NCI-H1092 (cell line): ENCODE measurements around the gene PTPRD.

Experiments used
- DNase-seq: peaks from one replicate; lab custom pipeline; 2025; lab: John Stamatoyannopoulos, UW

Gene PTPRD

DNA sequence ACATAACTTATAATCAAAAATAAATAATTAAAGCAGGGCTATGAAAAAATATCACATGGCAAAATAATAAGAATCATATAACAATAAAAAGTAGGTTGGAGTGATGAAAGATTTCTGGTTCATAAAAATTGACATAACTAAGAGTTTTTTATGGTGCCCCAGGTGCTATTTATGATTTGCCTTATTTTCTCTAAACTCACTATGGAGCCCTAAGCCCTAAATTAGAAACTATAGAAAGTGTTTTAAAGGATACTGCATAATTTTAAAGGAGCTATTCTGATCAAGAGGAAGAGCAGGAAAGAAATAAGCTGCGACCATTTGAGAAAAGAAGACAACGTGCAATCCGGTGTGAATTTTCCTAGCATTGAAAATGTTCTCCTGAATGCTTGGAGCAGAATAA is 2178.2 kb downstream of the PTPRD start:
- DNase-seq = no peak

DNA sequence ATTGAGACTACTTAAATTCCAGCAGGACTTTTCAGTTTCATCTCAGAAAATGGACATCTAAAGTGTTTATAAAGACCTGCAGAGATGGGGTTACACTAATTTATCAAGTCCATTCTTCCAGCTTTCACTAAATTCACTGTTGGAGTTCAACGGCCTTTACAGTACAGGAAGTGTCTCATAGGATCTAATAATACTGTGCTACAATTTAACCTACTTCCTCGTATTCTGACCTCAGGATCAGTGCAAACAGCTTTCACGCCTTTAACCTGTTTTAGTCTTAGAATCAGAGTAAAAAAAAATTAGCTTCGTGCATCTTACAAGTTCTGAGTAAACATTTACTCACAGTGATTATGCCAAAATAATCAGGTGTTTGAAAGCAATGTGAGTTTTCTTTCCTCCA is 2180.6 kb downstream of the PTPRD start:
- no peak for DNase-seq

DNA sequence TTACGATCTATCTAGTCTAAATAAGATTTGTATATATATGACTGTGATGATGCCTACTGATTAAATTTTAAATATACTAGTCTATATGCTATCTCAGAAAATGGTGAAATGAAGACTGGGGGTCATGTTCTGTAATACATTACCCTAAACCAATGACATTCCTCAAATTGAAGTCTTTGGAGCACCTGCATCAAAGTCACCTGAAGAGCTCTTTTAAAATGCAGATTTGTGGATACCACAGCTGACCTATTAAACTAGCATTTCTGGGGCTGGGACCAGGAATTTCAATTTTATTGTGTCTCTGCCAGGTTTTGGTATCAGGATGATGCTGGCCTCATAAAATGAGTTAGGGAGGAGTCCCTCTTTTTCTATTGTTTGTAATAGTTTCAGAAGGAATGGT is 2181.3 kb downstream of the PTPRD start:
- no peak for DNase-seq

DNA sequence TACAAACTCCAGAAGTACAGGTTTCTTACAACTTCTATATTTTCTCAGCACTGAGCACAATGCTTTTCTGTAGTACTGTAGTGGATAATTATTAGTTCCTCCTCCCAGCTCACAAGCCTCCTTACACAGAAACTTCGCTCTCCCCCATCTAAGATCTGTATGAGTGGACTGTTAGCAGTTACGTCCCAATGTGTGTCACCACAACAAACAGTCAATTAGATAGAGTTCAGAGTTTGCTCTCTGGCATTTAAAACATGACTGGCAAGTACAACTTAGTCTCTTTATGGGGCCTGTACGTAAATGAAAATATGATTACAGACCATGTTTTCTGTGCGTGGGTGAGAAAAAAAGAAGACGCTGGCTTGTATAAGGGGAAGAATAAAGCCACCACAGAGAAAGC is 2181.9 kb downstream of the PTPRD start:
- DNase-seq = no peak

DNA sequence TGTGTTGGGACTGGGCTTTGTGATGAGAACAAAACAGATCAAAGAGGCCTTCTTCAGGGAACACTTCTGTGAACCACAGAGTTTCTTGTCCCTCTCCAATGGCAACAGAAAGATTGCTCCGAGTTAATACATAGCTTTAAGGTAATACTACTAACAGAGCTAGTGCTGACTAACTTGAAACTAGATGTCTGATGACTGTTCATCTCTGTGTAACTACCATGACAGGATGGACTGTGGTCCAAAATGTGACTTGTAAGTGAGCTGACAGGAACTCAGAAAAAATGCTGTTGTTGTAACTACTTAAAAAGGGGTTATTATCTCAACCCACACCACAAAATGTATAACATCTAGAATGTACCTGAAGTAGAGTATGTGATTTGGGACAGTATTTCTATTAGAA is 2183.0 kb downstream of the PTPRD start:
- DNase-seq = no peak

DNA sequence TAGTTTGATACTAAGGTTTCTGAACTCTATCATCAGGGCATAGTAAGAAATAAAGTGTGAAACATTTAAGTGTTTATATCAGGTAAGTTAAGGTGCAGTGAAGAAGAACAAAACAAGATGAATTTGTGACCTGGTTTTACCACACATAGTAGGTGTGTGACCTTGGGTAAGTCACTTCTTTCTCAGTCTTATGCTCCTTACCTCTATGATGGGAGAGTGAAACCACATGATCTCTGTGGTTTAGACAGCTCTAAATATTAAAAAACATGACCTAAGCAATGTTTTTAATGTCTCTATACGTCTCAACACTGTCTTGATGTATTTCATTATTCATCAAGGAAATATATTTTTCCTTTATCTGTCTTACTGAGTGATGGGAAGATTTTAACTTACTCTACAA is 2183.6 kb downstream of the PTPRD start:
- no peak for DNase-seq

DNA sequence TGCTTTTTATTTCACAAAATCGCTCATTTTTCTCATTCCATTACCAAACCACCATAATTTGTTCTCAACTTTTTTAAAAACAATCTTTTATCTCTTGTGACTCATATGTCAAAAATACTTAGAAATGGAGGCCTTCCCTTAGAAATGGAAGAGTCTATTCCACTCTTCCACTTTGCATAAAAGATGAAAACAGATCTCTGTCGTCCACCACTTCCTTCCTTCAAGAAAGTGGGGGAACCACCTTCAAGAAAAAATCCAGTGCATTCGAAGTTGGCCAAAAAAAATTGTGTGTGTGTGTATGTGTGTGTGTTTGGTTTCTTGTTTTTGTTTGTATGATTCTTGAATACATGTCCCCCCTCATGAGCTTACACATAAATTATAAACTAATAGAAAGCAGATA is 2184.4 kb downstream of the PTPRD start:
- no peak for DNase-seq

DNA sequence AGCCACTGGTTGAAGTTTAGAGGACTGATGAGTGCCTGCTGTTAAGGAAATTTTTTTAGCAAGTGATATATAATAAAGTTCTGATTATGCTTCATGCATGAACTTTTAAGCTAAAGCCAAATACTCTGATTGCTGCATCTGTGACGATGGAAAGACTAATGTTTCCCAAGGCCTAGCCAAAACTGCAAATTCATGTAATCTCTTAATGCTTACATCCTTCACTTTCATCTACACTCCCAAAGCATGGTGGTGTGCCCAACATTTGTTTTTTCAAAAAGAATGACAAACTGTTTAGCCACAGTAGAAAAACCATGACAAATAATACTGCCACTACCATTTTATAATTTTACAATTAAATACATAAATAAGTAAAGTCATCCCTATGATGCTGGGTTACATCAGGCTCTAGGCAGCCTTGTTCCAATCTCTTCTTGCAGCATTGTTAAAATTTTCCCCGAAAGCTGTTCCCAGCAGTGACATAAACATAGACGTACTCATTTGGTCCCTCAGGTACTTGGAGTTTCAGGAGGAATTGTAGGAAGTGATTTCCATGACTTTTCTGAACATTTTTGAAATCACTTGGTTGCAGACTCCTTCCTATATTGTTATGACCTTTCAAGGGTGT is 2187.9 kb downstream of the PTPRD start:
- no peak for DNase-seq

DNA sequence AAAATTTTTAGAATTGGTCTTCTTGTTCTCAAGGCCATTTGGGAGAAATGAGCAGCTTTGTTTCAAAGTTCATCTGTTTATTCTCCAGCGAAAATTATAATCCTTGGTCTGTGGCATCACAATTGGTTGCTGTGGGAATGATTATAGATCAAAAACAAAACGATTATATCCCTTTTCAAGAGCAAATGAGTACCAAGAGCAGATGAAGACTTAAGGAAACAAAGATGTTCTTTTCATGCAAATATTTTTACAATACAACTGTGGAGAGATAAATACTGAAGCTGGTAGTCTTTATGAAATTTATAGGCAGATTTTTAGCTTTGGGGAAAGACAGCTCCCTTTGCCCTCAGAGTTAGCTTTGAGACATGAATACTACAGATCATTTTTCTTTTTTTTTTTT is 2192.4 kb downstream of the PTPRD start:
- DNase-seq = no peak

DNA sequence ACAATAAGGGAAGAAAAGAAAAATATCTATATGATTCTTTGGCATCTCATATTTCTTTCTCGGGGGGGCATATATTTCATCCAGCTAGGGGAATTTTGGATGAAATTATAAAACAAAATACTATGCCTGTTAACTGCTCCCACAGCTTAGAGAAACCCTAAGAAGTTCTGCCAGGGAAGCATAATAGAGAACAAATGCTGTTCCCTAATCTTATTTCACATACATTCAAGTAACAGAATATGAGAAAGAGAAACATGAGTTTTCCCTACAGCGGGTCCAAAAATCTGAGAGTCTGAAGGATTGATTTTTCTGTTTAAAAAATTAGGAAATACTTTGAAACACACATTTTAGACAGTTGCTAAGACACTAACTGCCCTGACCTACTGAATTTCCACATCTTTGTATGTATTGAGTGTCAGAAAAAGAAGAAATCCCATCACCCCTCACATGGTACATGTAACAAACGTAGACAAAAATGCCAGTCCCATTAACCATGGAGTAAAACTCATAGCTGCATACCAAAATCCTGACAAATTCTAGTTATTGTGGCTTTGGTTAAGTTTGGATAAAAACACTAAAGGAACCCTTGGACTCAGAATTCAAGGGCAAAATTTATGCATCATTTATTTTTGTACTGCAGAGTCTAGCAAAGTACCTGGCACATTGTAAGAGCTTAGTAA is 2193.1 kb downstream of the PTPRD start:
- DNase-seq = no peak

DNA sequence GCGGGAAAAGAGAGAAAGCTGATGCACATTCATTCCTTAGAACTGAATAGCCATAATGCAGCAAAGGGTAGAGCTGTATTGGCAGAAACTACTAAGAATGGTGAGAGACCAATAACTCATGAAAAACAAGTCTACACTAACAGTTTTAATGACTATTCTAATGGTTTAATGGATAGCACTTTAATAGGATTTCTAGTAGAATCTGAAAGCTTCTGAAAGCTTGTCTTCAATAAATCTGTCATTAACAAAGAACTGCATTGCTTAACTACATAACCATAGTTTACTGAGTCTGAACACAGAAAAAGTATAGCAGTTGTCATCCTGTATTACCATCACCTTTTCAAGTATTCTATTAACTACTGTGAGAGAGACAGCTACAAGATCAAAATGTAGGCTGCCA is 2195.5 kb downstream of the PTPRD start:
- no peak for DNase-seq

DNA sequence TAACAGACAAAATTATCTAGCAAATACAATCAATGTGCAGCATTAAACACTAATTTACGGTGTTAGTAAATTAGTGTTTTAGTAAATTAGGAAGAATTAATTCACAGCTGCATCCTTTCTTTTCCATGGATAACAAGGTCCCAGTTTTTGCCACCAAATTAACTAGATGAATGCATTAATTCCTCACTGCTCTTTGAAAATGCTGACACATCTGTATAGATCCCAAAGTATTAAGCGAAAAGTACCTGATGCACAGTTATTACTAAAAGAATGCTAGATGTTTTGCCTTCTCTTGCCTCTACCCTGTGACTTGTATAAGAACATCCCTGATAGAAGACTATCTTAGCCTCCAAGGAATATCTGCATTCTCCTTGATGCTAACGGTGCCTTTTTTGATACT is 2200.5 kb downstream of the PTPRD start:
- no peak for DNase-seq

DNA sequence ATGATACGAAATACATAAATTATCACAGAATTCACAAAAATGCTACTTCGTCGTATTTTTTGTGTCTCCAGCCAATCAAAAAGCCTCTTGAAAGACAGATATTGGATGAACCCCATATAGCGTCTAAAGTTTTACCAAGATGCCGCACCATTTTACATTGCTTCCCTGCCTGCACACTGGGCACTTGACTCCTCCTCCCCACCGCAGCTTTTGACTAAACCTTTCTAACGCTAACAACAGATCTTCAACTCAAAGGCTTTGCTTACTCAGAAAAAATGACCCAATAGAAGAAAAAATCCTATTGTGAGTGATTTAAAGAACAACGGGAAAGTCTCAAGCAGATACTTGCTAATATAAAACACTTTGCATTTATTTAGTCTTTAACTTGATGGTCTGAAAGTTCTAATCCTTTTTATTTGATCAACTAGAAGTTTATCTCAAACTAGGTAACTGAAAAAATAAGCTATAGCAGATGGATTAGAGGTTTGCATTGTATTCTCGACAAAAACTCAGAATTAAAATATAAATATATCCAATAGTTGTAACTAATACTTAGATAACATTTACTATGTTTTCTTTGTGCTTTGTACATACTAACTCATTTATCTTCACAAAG is 2204.1 kb downstream of the PTPRD start:
- DNase-seq = no peak

DNA sequence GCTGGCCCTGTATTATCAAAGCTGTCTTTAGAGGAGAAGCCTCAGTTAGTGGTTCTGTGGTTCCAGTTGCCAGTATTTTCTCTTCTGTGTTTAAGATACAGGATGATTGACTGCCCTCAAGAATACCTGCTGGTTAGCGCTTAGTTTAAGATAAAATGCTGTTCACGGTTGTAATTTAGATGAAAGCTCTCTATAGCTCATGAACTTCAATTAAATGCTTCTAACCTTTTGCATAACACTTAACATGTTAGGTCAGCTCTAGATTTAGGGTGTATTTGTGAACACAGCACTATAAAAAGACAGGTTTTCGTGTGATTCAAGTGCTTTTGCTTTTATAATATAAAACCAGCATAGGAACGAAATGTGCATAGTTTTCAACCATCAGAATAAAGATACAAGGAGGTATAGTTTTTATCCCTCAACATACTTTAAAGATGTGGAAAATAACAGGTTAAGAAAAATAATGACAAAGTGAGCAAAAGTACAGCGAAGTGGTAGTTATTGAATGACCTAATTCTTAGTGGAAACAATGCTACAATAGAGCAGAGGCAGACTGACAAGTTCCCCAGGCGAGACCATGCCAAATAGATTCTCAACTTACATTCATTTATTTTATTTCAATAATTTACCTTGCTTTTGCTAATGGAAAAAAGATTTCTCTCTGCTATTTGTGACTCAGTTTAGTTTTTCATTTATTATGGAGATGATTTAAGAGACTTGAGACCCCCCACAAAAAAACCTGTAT is 2210.7 kb downstream of the PTPRD start:
- no peak for DNase-seq

DNA sequence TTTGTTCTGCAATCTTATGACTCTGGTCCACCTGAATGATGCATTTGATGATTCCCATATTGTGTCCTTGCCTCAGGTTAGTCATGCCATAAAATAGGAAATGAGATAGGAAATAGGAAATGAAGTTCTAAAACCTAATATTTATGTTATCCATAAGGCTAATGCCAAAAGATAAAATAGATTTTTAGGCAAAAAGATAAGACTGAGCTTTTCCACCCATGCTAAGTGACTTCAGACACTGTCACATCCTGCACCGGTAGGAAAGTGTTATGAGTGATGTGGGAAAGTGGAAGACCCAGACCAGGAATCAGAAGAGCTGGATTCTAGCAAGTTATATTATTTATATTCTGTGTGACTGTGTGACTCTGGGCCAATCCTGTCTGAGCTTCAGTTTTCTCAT is 2212.4 kb downstream of the PTPRD start:
- DNase-seq = no peak

DNA sequence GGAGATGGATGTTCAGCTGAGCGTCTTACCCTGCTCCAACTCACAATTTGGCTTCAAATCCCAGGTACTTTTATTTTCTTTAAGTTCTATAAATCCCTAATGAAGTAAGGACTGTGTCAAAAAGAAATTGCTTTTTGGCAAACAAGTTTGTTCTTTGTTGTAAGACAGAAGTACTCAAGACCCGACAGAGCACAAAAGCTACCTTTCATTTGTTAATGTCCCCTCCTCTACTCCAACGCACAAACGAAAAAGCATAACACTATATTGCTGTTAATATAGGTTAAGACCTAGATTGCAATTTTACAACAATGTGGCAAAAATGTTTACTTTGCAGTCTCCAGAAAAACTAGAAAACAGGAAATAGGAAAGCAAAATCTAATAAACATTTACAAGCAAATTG is 2217.8 kb downstream of the PTPRD start:
- DNase-seq = no peak

DNA sequence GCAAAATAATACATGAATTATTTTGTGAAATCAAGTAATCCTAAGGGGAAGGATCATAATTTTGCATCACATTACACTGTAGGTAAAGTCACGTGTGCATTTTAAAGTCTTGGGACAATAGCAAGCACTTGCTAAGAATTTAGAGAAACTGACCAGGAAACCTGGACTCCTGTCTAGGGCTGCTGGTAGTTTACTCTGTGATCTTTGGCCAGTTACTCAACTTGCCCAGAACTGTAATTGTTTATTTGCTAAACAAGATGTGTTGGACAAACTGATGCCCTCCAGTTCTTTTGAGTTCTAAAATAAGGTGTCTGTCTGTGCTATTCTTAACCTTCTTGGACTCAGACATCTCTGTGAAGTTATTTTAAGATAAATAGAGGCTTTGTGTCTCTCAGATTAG is 2218.5 kb downstream of the PTPRD start:
- no peak for DNase-seq

DNA sequence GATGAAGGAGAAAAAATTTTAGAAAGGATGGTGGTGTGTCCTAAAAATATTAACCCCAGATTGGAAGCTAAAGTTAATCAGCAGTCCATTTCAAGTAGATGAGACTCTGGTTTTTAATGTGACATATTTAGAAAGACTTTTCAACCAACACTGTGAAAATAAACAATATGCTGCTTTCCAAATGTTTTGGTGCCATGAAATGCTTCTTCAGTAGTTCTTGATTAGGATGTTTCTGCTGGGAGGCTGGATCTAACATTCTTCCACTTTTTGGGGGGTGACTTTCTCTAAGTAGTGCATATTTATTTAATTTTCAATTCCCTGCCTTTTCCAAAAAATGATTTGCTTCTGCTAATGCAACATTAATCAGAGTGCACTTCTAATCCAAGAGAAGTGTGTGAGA is 2219.9 kb downstream of the PTPRD start:
- no peak for DNase-seq

DNA sequence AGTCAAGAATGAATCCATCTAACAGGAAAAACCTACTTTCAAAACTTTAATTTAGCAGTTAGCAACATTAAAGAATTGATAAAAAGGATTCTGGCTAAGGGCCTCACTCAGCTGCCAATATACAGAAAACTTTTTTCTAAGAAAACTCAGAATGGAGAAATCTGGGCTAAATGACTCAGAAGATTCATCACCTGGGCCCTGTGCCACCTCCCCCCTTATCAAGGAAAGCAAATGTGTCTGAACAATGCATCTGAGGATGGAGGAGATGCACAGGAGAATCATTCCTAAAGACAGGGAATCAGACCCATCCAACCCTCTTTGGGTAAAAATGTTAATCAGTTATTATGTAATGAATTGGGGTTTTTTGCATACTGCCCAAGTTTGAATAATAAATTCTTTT is 2221.2 kb downstream of the PTPRD start:
- DNase-seq = no peak

DNA sequence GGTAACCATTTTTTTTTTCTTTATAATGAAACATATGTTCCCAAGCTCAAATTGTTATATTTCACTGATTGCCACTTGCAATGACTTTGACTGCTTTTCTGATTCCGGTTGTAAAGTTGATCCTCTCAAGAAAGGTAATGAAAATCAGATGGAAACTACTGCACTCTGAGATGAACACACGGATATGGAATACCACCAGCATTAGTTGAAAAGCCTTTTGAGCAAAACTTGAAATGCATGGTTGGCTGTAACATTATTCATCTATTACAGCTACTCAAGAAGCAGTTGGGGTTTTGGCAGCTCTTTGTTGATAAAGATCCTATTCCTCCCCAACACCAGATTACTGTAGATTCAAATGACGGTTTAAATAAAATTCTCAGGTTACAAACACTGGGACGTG is 2221.7 kb downstream of the PTPRD start:
- no peak for DNase-seq

DNA sequence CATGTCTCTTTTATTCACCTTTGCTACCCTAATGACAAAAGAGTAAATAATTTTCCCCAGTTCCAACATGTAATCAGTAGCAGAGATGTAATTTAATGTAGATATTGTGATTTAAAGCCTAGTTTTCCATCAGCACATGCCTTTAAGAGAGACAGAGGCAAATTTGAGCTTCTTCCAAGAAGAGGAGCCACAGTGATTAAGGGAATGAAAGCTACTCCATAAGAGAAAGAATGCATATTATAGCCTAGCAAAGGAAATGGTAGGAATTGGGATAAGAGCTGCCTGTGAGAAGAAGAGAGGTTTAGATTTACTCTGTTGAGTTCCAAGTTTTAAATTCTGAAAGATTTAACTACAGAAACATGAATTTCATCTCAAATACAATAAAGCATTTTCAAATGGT is 2222.2 kb downstream of the PTPRD start:
- no peak for DNase-seq

DNA sequence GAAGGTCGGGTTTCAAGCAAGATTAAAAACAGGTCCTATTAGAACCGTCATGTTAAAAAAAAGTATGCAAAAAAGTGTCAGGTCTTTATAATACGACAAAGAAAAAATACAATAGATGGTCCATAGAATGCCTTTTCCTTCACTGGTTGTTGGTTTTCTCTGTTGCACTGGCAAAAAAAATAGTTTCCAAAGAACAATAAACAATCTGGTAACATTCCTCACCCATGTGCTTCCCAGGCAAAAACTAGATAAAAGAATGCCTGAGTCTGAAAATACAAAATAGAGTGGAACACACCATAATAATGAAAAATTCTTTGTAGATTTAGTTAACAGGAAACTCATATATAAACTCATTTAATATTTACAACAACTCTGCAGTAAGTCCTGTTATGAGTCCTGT is 2223.3 kb downstream of the PTPRD start:
- no peak for DNase-seq

DNA sequence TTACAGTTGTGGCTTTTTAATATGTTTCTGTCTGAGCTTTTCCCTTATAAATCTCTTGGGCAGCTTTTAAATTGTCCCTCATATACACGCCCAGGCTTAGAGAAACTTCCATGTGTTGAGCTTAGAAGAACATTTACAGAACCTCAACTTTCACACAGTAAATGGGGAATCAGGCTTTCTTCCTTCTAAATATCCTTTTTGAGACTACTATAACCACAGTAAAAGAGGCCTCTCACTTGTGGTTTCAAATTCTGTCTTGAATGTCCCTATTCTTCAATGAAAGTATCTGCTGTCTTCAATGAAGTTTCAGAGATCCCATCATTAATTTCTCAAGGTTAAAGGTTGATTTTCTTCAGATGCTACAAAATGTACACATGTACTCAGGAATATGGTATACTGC is 2224.7 kb downstream of the PTPRD start:
- DNase-seq = no peak
